Left ventricle myocardium superior (tissue), 1 donor: ENCODE measurements around the gene TNK2. TPM values are rescaled to one million over a fixed set of nuclear protein-coding genes. Genes with fewer than 3 reads are reported as not detected.
"Not testable (repeated sequence)": the region's sequence is repeated elsewhere in the genome, so short reads cannot be mapped to it uniquely, and the experiment has no call there.

Experiments
- ATAC-seq: fragments of 200-7000 bp; cut with Tn5 transposase; one replicate; pipeline ENCODE4 v1.9.1; 2020; ENCODE audit warnings: mild to moderate bottlenecking, moderate library complexity
- DNase-seq: peaks from one replicate; pipeline ENCODE4 v3.0.0-alpha.2; 2020
- intact Hi-C: fragments of 100-400 bp; cut with micrococcal nuclease; formaldehyde crosslinking; loops from one replicate; pipeline ENCODE4 v1.11.0; 2022
- total RNA-seq: library from RNA; stranded (reverse); fragmentation: NEBNext Ultra II Directional; extraction: Animal tissue kit (Norgen Biotek cat#: 25700); gene quantifications from one replicate; pipeline ENCODE4 v1.2.1, GENCODE V29; 2021
- donor health status: DM: no; HTN: yes; CAD: no; lungs with severe emphysema.

Gene TNK2
- total RNA-seq, 1 donor from 2014 or later = 28.9 TPM

DNA sequence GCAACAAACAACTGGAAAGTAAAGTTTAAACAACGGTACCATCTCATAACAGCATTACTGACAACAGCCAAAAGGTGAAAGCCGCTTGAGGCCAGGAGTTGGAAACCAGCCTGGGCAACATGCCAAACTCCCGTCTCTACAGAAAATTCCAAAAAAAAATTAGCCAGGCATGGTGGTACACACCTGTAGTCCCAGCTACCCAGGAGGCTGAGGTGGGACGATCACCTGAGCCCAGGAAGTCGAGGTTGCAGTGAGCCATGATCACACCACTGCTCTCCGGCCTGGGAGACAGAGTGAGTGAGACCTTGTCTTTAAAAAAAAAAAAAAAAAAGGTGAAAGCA lies 4.4 kb downstream of the TNK2 start:
- ATAC-seq = no peak
- intact Hi-C loops = no loop called here
- DNase-seq = no peak

DNA sequence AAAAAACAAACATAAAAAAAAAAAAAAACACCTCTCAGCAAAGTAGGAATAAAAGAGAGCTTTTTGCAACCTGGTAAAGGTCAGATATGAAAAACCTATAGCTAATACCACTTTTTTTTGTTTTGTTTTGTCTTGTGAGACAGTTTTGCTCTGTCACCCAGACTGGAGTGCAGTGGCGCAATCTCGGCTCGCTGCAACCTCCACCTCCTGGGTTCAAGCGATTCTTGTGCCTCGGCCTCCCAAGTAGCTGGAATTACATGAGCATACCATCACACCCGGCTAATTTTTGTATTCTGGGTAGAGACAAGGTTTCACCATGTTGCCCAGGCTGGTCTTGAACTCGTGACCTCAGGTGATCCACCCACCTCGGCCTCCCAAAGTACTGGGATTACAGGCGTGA lies 5.7 kb downstream of the TNK2 start:
- intact Hi-C loops, ATAC-seq, DNase-seq: not testable (repeated sequence)

DNA sequence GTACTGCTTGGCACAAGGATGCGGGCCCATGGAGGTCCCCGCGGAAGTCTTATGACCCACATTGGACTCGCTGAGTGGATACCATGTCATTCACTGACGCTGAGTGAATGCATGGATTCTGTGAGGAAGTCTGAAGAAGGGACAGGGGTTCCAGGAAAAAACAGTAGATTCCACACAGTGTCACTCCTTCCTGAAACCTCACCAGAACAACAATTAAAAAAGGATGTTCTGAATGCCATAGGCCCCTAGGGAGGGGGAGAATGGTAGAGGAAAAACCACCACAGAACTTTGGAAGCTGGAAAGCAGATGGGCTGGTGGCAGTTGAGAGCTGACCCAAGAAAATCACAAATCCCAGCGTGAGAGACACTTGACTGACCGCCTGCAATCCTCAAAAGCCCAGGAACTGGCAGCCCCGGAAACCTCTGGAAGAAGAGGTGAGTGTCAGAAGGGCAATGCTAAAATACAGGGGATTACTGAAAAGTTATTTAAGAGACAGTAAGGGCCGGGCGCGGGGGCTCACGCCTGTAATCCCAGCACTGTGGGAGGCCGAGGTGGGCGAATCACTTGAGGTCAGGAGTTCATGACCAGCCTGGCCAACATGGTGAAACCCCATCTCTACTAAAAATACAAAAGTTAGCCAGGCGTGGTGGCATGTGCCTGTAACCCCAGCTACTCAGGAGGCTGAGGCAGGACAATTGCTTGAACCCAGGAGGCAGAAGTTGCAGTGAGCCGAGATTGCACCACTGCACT lies 6.3 kb downstream of the TNK2 start:
- intact Hi-C loops = not testable (repeated sequence)

DNA sequence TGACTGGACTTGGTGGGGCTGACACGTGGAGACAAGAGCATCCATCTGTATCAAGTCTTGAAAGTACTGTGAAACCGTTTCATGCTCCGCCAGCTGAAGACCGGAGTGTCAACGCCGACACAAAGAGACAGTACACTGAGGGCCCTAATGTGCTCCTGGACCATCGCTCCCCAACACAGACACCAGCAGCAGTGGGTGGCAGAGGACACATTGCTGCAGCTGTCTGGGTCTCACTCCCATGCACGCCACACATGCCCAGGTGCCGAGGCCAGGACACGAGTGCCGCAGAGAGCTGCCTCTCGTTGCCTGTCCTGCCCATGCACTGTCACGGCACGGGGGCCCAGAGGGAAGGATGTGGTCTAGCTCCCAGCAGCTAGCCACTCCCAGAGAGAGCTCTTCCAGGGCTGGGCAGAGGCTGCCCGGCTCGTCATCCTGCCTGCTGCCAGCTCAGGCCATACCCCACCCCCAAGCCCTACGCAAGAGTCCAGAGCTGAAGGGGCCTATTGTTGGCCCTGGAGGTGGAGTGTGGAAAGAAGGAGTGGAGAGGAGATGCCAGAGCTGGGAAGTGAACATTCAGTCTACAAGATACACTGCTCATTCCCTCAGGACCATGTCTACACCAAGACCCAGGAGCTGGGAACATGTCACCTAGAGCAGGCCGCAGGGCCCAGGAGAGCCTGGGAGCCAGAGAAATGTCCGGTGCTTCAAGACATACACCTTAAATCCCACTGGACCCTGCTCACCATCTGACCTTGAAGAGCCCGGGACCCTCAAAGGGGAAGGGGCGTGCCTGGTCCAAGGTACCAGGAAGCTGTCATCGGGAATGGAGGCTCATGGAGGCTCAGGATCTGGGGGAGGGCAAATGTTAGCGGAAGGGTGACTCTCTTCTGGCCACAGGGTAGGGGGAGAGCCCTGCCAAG lies 7.7 kb downstream of the TNK2 start:
- ATAC-seq (peak; percentile 24), DNase-seq (peak; percentile 72)
- intact Hi-C loops = no loop called here

More for the DNA sequence above, 6.3 kb downstream of the TNK2 start:
- not testable (repeated sequence) for ATAC-seq, DNase-seq

DNA sequence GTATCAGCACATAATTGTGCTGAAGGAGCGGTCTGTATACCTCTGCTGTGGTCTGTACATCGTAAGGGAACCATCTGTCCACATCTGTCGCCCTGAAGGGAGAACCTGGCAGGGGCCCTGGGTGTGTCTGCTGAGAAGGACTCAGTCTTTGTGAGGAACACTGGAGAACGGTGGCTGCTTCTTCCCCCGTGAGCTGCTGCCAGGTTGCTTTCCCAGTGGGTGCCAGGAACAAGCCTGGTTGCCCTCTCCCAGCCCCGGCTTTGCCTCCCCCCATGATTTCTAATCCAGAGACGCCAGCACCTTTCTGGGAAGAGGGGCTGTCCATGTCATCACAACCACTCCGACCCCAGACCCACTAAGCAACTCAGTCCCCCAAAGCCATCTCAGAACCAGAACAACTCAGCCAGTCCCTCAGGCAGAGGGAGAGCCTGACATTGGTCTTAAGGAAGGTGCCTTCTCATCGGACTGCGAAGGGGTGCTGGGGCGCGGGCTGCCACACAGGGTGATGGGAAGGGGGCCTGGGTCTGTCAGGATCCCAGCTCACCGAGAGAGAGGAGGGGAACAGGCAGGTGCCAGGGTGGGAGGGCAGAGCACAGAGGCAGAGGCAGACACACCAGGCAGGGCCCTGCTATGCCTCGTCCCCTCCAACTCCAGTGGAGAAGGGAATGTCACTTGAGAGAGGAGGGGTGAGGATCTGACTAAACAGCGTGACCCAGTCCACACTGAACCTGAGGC lies 8.5 kb downstream of the TNK2 start:
- no peak for ATAC-seq
- peak; percentile 14 for DNase-seq
- intact Hi-C loops = loop anchor here (5.0 kb wide), 1 partner anchor 38 kb away; no protein-coding TSS in a partner anchor

DNA sequence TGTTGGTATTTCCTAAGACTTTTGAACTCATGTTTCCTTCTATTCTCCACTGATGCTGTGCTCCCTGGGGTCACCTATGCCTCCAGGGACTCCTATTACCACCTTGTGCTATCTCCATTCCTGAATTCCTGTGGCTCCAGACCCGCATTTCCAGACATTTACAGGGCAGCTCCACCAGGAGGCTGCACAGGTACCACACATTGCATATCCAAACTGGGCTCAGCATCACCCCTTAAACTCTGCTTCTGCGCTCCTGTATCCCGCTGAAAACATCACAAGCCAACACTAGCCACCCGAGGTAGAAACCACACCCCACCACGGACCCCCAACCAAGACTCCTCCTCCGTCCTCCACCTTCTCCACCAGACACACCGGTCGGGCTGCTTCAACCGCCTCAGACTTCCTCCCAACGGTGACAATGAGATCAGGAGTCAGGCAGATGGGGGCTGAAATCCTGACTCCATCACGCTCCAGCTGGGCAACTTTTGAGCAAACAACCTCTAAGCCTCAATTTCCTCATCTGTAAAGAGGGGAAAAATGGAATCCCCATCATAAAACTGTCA lies 10.4 kb downstream of the TNK2 start:
- ATAC-seq = no peak
- intact Hi-C loops = loop anchor here (5.0 kb wide), 1 partner anchor 36 kb away; no protein-coding TSS in a partner anchor
- DNase-seq = peak; percentile 23

DNA sequence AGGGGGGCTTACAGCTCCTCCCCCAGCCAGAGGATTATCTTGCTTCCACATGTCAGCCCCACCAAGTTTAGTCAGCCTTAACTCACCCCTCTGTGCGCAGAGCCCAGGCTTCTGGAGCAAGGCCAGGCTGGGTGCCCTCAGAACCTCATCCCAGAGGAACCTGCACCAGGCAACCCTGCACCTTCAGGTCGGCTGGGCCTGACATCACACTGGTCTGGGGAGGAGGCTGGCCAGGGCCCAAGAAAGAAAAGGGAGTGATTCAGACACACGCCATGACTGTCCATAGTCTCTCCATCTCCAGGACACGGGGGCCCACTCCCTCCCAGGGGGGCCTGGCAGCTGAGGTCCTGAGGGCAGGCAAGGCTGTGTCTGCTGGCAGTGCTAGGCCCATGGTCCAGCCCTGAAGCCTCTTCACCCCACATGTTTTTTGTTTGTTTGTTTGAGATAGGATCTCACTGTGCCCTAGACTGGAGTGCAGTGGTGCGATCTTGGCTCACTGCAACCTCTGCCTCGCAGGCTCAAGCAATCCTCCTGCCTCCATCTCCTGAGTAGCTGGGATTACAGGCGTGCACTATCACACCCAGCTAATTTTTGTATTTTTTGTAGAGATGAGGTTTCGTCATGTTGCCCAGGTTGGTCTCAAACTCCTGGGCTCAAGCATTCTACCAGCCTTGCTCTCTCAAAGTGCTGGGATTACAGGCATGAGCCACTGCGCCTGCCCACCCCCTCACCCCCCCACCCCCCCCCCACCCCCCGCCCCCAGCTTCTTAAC lies 11.1 kb downstream of the TNK2 start:
- intact Hi-C loops = loop anchor here (5.0 kb wide), 1 partner anchor 35 kb away; no protein-coding TSS in a partner anchor
- ATAC-seq (no peak), DNase-seq (peak; percentile 45)

DNA sequence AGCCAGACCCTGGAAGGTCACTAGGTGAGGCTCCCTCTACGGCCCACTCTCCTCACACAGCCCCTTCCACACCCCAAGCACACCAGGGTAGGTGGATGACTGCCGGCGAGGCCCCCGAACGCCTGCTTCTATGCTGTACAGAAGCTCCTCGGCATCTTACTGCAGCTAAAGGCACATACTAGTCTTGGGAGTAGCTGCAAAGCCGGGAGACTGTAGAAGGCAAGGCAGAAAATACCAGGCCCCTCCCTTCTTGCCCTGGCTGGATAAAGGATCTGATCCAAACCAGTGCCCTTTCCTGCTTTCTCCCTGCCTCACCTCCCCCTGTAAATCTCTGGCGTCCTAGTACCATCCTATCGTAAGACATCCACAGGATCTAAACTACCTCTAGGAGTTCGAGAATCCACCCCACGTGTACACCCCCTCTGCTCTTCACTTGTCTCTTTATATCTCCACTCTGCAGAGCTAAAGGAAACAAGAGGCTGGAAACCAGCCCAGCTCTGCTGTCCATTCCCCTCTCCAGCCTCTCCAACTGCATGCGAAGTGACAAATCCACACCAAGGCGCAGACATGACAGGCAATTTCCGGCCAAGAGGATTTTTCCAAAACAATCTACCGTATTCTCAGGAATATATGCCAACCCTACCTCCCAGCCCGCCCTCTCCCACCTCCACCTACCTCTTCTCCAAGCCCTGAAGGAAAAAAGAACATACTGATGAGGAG lies 11.8 kb downstream of the TNK2 start:
- intact Hi-C loops = loop anchor here (5.0 kb wide), 1 partner anchor 34 kb away; no protein-coding TSS in a partner anchor
- peak; percentile 64 for DNase-seq
- peak; percentile 60 for ATAC-seq

DNA sequence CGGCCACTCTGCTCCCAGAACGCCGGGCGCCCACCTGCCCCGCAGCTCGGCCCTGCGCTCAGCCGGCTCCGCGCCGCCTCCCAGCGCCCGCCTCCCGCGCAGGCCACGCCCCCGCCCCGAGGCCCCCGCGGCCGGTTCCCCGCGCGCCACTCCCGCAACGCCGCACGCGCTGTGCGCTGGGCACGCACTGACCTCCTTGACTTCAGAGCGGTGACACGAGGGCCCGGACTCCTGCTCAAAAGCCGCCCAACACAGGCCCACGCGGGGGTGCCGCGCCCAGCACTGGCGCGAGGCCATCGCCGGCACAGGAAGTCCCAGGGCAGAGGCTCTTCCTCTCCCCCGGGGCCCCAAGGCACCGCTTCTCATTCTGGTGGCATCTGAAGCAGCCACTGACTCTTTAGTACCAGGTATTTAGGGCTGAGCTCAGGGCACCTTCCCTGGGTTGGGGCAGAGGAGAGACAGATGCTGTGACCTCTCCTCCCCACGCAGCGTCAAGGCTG lies 12.4 kb downstream of the TNK2 start:
- peak; percentile 83 for DNase-seq
- ATAC-seq = peak; percentile 48
- intact Hi-C loops = loop anchor here (5.0 kb wide), 1 partner anchor 34 kb away; no protein-coding TSS in a partner anchor

DNA sequence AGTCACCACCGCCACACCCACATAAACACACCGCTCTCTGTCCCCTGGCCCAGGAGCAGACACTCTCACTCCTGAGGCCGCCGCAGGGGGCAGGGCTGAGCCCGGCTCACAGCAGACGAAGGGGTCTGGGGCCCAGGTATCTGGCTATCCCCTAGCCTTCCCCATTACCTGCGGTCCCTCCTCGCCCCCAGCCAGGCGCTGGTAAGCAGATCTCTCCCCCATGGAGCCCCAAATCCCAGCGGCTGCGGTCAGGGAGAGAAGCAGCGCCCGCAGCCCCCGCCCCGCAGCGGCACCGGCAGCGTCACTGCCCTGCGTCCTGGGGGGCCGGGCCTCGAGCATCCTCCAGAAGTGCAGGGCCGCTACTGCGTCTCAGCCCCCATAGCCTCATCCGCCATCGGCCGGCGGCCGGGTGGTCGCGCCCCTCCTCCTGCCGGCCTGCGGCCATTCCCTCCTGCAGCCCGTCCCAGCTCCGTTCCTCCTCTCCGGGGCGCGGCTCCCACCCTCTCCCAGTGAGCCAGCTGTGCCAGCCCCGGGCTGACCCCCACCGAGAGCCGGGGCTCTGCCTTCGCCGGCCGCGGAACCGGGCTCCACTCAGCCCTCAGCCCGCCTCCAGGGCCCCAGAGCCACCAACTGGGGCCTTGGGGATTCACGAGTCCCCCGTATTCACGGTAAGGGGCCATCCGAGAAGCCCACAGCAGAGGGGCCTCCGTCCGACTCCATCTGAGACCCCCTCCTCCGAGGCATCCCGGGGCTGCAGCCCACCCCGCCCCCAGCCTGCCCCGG lies 13.1 kb downstream of the TNK2 start:
- ATAC-seq (peak; percentile 29), DNase-seq (peak; percentile 71)
- intact Hi-C loops = loop anchor here (5.0 kb wide), 1 partner anchor 33 kb away; no protein-coding TSS in a partner anchor

DNA sequence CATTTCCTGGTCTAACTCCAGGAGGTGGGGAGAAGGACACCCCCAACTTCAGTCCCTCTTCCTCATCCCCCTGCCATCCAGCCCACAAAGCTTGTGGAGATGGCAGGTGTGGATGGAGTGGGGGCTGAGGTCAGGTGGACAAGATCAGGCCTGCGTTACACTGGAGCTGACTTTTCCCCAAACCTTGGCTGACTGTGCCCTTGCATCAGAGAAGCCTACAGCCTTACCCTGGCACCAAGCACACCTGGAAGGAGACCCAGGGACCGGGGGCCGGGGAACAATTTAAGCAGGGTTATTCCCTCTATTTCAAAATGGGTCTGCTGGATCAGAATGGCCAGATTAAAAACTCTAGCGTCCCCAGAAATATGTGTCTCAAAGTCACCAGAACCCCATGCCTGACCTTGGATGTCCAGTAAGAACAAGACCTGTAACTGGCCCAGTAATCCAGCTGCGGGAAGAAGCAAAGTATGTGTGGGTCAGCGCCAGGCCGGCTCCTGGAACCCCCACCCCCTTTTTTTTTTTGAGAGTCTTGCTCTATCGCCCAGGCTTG lies 14.4 kb downstream of the TNK2 start:
- intact Hi-C loops = no loop called here
- ATAC-seq (no peak), DNase-seq (peak; percentile 25)

DNA sequence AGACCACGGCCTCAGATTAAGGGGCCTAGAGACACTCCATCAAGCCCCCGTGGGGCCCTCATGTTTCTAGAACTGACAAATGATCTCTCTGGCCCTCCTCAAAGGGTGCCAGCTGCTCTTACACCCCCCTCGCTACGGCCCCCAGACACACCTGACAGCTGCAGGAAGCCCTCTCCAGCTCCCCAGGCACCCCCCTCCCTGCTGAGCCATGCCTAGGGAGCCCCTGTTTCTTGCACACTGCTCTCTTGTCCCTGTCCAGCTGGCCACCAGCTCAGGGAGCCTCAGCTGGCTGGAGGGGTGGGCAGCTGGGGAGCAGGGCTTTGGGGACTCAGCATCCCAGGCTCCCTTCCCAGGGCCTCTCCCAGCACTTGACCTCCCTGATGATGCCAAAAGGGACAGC lies 14.8 kb downstream of the TNK2 start:
- ATAC-seq = no peak
- intact Hi-C loops = no loop called here
- peak; percentile 28 for DNase-seq

DNA sequence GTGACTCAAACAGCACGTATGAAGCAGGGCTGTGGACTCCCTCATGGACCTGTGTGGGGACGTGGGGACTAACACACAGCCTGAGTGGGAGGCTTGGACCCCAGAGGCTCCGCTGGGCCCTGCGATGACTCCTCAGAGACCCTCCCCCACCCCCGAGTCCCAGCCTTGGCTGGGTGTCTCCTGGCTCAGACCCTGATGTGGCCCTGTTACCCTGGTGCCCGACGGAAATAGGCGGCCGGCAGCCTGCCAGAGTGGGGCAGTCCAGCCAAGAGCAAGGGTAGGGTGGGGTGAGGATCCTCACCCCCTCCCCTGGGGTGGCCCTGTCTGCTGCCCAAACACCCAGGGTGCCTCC lies 15.3 kb downstream of the TNK2 start:
- ATAC-seq (peak; percentile 60), DNase-seq (peak; percentile 86)
- intact Hi-C loops = no loop called here

DNA sequence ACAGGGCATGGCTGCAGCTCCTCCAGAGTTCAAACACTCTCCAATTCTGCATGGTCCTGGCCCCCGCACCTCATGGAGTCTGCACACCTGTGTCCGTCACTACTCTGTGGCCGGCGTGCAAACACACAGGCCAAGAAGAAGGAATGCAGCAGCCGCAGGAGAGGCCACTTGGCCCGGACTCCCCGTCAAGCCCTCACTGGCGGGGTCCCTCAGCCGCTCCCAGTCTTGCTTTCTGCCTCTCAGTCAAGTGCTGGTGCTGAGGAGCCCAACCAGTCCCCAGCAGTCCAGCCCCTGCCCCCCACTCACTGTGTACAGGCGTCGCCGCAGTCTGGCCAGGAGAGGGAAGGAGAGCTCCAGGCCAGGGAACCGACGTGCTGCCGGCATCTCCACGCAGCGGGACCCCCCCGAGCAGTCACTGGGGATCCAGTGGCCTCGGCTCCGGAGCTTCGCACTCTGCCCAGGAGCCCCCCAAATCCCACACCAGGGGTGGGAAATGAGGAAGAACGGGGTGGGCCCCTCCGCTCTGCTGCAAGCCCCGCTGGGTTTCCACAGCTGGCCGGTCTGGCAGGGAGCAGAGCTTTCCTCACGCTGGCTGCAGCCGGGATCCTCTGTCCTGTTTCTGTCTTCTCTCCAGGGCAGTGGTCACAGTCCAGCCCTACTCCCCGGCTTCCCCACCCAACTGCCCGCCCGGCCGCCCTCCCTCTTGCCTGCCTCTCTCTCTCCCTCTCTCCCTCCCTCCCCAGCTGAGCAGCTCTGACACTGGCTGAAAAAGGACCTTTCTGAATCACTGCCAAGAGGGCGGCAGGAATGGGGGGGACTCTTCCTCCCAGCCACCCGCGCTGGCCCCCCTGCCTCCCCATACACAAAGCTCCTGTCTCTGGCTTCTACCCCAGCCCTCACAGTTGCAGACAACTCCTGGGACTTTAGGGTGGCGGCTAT lies 16.0 kb downstream of the TNK2 start:
- DNase-seq (peak; percentile 73), ATAC-seq (peak; percentile 48)
- intact Hi-C loops = no loop called here

DNA sequence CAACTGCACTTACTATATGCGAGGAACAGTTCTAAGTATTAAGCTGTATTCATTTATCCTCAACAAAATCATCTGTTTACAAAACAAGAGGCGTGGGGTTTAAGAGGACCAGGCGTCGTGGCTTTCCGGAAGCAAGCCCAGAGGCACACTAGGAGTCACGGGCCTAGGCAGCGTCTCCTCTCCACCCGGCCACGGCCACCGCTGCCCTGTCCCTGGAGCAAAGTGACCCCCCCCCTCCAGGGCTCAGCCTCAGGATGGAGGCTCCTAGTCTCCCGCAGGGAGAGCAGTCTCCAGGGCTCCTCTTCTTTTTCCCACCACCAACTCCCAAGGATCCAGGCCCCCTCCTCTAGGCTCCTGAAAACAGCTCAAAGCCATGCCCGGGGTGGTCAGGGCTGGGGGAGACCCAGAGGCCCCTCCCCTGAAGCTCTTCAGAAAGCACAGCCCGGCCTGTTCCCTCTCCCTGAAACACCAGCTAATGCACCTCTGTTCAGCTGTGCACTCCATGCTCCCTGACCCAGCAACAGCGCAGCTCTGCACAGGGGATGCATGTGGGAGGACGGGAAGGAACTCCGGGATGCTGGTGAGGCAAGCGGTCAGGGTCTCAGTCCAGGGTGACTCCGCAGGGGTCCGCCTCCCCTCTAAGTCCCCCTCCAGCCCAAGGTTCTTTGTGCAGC lies 16.8 kb downstream of the TNK2 start:
- intact Hi-C loops = no loop called here
- peak; percentile 21 for DNase-seq
- ATAC-seq = no peak
